ENCODE results near the gene PXYLP1.

The PXYLP1 gene

GRCh38 chr3:141337523-141337854 lies 105.9 kb downstream of the PXYLP1 start:
- no peak for FAIRE-seq
- no peak for TF ChIP-seq PAX5 (IDR thresholded peaks at IDR 0.05; ENCODE audit: insufficient read depth, low read length, severe bottlenecking)
- no peak for TF ChIP-seq POLR2AphosphoS5 (IDR thresholded peaks at IDR 0.05; ENCODE audit: low read depth, low read length)
- TF ChIP-seq SPI1 (IDR thresholded peaks at IDR 0.05; ENCODE audit: low read depth, low read length) = no peak
- no peak for TF ChIP-seq TAF1 (IDR thresholded peaks at IDR 0.05; ENCODE audit: low read depth, low read length)
- no peak for TF ChIP-seq POU2F2 (IDR thresholded peaks at IDR 0.05; ENCODE audit: low read depth, low read length)
- no peak for TF ChIP-seq POLR2A (IDR thresholded peaks at IDR 0.05; ENCODE audit: low read depth, low read length)
- no peak for DNase-seq (ENCODE audit: insufficient read length, low spot score)

- DNase-seq (ENCODE audit: insufficient read length, low spot score) = no peak
- TF ChIP-seq POU2F2 (IDR thresholded peaks at IDR 0.05; ENCODE audit: low read depth, low read length) (no peak), POLR2A (IDR thresholded peaks at IDR 0.05; ENCODE audit: low read depth, low read length) (no peak), POLR2AphosphoS5 (IDR thresholded peaks at IDR 0.05; ENCODE audit: low read depth, low read length) (no peak), PAX5 (IDR thresholded peaks at IDR 0.05; ENCODE audit: insufficient read depth, low read length, severe bottlenecking) (no peak), TAF1 (IDR thresholded peaks at IDR 0.05; ENCODE audit: low read depth, low read length) (no peak), SPI1 (IDR thresholded peaks at IDR 0.05; ENCODE audit: low read depth, low read length) (no peak)
- FAIRE-seq = no peak
Observed at GRCh38 chr3:141337991-141338390, 106.4 kb downstream of the PXYLP1 start.

GRCh38 chr3:141338881-141339280 lies 107.3 kb downstream of the PXYLP1 start:
- FAIRE-seq (no peak), DNase-seq (ENCODE audit: insufficient read length, low spot score) (no peak)
- TF ChIP-seq TAF1 (IDR thresholded peaks at IDR 0.05; ENCODE audit: low read depth, low read length) = no peak
- no peak for TF ChIP-seq POLR2A (IDR thresholded peaks at IDR 0.05; ENCODE audit: low read depth, low read length)
- TF ChIP-seq SPI1 (IDR thresholded peaks at IDR 0.05; ENCODE audit: low read depth, low read length) = no peak
- no peak for TF ChIP-seq POU2F2 (IDR thresholded peaks at IDR 0.05; ENCODE audit: low read depth, low read length)
- TF ChIP-seq POLR2AphosphoS5 (IDR thresholded peaks at IDR 0.05; ENCODE audit: low read depth, low read length) = no peak
- no peak for TF ChIP-seq PAX5 (IDR thresholded peaks at IDR 0.05; ENCODE audit: insufficient read depth, low read length, severe bottlenecking)

- no peak for TF ChIP-seq PAX5 (IDR thresholded peaks at IDR 0.05; ENCODE audit: insufficient read depth, low read length, severe bottlenecking)
- no peak for TF ChIP-seq POLR2A (IDR thresholded peaks at IDR 0.05; ENCODE audit: low read depth, low read length)
- no peak for TF ChIP-seq SPI1 (IDR thresholded peaks at IDR 0.05; ENCODE audit: low read depth, low read length)
- TF ChIP-seq TAF1 (IDR thresholded peaks at IDR 0.05; ENCODE audit: low read depth, low read length) = no peak
- TF ChIP-seq POLR2AphosphoS5 (IDR thresholded peaks at IDR 0.05; ENCODE audit: low read depth, low read length) = no peak
- DNase-seq (ENCODE audit: insufficient read length, low spot score) (no peak), FAIRE-seq (no peak)
Observed at GRCh38 chr3:141341536-141341935, 109.9 kb downstream of the PXYLP1 start.

- TF ChIP-seq POU2F2 (IDR thresholded peaks at IDR 0.05; ENCODE audit: low read depth, low read length) (no peak), POLR2AphosphoS5 (IDR thresholded peaks at IDR 0.05; ENCODE audit: low read depth, low read length) (no peak), SPI1 (IDR thresholded peaks at IDR 0.05; ENCODE audit: low read depth, low read length) (no peak)
- FAIRE-seq = no peak
- DNase-seq (ENCODE audit: insufficient read length, low spot score) = no peak
Observed at GRCh38 chr3:141342386-141342785, 110.8 kb downstream of the PXYLP1 start.

GRCh38 chr3:141343077-141343476 lies 111.5 kb downstream of the PXYLP1 start:
- no peak for DNase-seq (ENCODE audit: insufficient read length, low spot score)
- FAIRE-seq = no peak
- no peak for TF ChIP-seq POLR2AphosphoS5 (IDR thresholded peaks at IDR 0.05; ENCODE audit: low read depth, low read length)
- no peak for TF ChIP-seq POU2F2 (IDR thresholded peaks at IDR 0.05; ENCODE audit: low read depth, low read length)
- TF ChIP-seq PAX5 (IDR thresholded peaks at IDR 0.05; ENCODE audit: insufficient read depth, low read length, severe bottlenecking) = no peak
- no peak for TF ChIP-seq POLR2A (IDR thresholded peaks at IDR 0.05; ENCODE audit: low read depth, low read length)
- TF ChIP-seq TAF1 (IDR thresholded peaks at IDR 0.05; ENCODE audit: low read depth, low read length) = no peak
- no peak for TF ChIP-seq SPI1 (IDR thresholded peaks at IDR 0.05; ENCODE audit: low read depth, low read length)

GRCh38 chr3:141343865-141344271 lies 112.2 kb downstream of the PXYLP1 start:
- no peak for DNase-seq (ENCODE audit: insufficient read length, low spot score)
- FAIRE-seq = no peak
- TF ChIP-seq POLR2A (IDR thresholded peaks at IDR 0.05; ENCODE audit: low read depth, low read length) = no peak
- no peak for TF ChIP-seq SPI1 (IDR thresholded peaks at IDR 0.05; ENCODE audit: low read depth, low read length)
- no peak for TF ChIP-seq TAF1 (IDR thresholded peaks at IDR 0.05; ENCODE audit: low read depth, low read length)
- TF ChIP-seq POLR2AphosphoS5 (IDR thresholded peaks at IDR 0.05; ENCODE audit: low read depth, low read length) = no peak
- TF ChIP-seq POU2F2 (IDR thresholded peaks at IDR 0.05; ENCODE audit: low read depth, low read length) = no peak
- no peak for TF ChIP-seq PAX5 (IDR thresholded peaks at IDR 0.05; ENCODE audit: insufficient read depth, low read length, severe bottlenecking)
